SK-N-MC (cell line): ENCODE results near the gene GTF2IRD1.
"Not testable (repeated sequence)": the region's sequence is repeated elsewhere in the genome, so short reads cannot be mapped to it uniquely, and the experiment has no call there.

ENCODE experiments used
- DNase-seq: peaks from one replicate; pipeline ENCODE4 v3.0.0-alpha.2; 2011; ENCODE audit warnings: low read depth, low spot score
- H3K27ac ChIP-seq: fragments of 200-600 bp; sonication (generic); 2 replicates; pipeline ENCODE4 v1.5.1; 2016; ENCODE audit warnings: mixed run types
- H3K36me3 ChIP-seq: fragments of 200-600 bp; sonication (generic); 2 replicates; pipeline ENCODE4 v1.6.1; 2017; ENCODE audit warnings: antibody characterized with exemption, low read length, mixed read lengths; ENCODE audit not compliant: insufficient read depth
- H3K4me3 ChIP-seq: fragments of 200-600 bp; sonication (generic); 2 replicates; pipeline ENCODE4 v1.5.1; 2016
- H3K9ac ChIP-seq: fragments of 200-600 bp; sonication (generic); 2 replicates; pipeline ENCODE4 v1.8.0; 2017; ENCODE audit warnings: mixed run types, mixed read lengths; ENCODE audit not compliant: insufficient read length
- H3K9me3 ChIP-seq: fragments of 200-600 bp; sonication (generic); 2 replicates; pipeline ENCODE4 v1.6.1; 2017; ENCODE audit warnings: low read depth, mild to moderate bottlenecking, antibody characterized with exemption, low read length, moderate library complexity, mixed read lengths
- EZH2 ChIP-seq: fragments of 200-600 bp; sonication (generic); IDR thresholded peaks from one replicate; pipeline ENCODE4 v1.6.1; 2017; ENCODE audit warnings: antibody characterized with exemption
- FOXP2 ChIP-seq: optimal IDR thresholded peaks from 2 replicates; pipeline ENCODE3; 2011; ENCODE audit warnings: mild to moderate bottlenecking, moderate library complexity; ENCODE audit not compliant: insufficient read depth; ENCODE audit errors: extremely low read length, control extremely low read depth
- POLR2AphosphoS5 ChIP-seq: IDR thresholded peaks from 2 replicates; pipeline ENCODE4 v1.6.1; 2012; ENCODE audit warnings: mild to moderate bottlenecking, low read depth, low read length, borderline replicate concordance

The GTF2IRD1 gene

GRCh38 chr7:74506325-74506724, 52.6 kb downstream of the GTF2IRD1 start:
- H3K9ac ChIP-seq, result no peak overlapping the region
- H3K9me3 ChIP-seq, result no peaks in the 10 kb centered on the region
- TF ChIP-seq FOXP2, result no peak
- no peak for TF ChIP-seq POLR2AphosphoS5
- no peak for TF ChIP-seq EZH2
- no peak overlapping the region for H3K4me3 ChIP-seq
- peaks cover 22% of the 10 kb centered on the region; the same call in 1 of the 2 replicates for H3K36me3 ChIP-seq
- no peak for DNase-seq
- H3K27ac ChIP-seq, result no peak overlapping the region

DNA sequence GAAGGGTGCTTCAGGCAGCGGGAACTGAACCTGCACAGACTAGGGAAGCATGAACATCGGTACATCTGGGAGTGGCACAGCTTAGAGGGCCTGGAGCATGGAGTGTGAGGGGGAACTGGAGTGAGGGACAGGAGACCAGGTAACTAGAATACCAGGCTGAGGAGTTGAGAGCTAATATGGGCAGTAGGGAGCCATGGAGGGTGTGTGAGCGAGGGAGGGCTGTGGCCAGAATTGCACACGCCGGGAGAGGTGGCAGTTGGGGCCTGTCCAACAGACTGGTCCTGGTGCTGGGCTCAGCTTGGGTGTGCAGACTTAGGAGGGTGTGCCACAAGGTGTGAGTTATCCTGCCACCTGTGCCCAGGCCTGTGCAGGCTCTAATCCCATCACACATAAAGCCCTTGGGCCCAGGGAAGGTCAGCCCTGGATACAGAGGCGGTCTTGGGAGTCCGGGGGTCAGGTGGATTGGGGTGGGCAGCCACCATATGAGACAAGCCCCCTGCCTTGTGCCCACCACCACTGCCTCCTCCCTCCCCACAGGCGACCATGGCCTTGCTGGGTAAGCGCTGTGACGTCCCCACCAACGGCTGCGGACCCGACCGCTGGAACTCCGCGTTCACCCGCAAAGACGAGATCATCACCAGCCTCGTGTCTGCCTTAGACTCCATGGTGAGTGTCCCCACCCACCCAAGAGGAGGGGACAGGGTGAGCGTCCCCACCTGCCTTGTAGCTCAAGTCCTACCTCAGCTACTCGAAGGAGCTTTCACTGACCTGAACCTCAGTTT, 54.0 kb downstream of the GTF2IRD1 start:
- Histone ChIP-seq H3K36me3 (peaks cover 33% of the 10 kb centered on the region; the same call in 1 of the 2 replicates), H3K9ac (no peak overlapping the region), H3K4me3 (no peak overlapping the region), H3K27ac (no peak overlapping the region), H3K9me3 (no peaks in the 10 kb centered on the region)
- TF ChIP-seq POLR2AphosphoS5, result no peak
- TF ChIP-seq EZH2, result no peak
- TF ChIP-seq FOXP2, result no peak
- no peak for DNase-seq

GRCh38 chr7:74509453-74509852, 55.7 kb downstream of the GTF2IRD1 start:
- H3K9ac ChIP-seq, H3K27ac ChIP-seq, H3K4me3 ChIP-seq, H3K9me3 ChIP-seq, DNase-seq: not testable (repeated sequence)
- peaks cover 44% of the 10 kb centered on the region; the same call in 1 of the 2 replicates for H3K36me3 ChIP-seq

DNA sequence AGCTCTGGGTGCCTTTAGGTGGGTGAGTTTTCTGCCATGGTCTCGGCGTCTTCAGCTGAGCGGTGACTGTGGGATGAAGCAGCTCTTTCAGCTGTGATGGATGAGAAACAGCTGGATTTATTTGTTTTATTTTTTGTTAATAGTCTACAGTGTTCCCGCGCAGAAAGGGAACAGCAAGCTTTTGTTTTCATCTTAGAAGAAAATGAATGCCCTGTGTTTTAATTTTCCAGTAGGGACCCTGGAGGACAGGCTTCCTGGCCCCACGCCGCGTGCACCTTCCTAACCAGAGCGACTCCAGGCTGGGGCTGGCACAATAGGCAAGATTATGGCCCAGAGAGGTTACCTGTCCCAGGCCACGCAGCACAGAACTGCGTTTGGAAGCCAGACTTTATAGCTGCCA, 57.6 kb downstream of the GTF2IRD1 start:
- no peak overlapping the region for H3K4me3 ChIP-seq
- H3K27ac ChIP-seq, result no peak overlapping the region
- DNase-seq, result no peak
- no peak overlapping the region for H3K9ac ChIP-seq
- H3K36me3 ChIP-seq, result peaks cover 56% of the 10 kb centered on the region
- TF ChIP-seq POLR2AphosphoS5 (no peak), FOXP2 (no peak), EZH2 (no peak)
- H3K9me3 ChIP-seq, result no peaks in the 10 kb centered on the region

GRCh38 chr7:74512762-74513161, 59.1 kb downstream of the GTF2IRD1 start:
- Histone ChIP-seq H3K4me3 (no peak overlapping the region), H3K9me3 (no peaks in the 10 kb centered on the region), H3K27ac (no peak overlapping the region), H3K9ac (no peak overlapping the region), H3K36me3 (peaks cover 63% of the 10 kb centered on the region)
- DNase-seq, result no peak
- TF ChIP-seq FOXP2 (no peak), EZH2 (no peak)

DNA sequence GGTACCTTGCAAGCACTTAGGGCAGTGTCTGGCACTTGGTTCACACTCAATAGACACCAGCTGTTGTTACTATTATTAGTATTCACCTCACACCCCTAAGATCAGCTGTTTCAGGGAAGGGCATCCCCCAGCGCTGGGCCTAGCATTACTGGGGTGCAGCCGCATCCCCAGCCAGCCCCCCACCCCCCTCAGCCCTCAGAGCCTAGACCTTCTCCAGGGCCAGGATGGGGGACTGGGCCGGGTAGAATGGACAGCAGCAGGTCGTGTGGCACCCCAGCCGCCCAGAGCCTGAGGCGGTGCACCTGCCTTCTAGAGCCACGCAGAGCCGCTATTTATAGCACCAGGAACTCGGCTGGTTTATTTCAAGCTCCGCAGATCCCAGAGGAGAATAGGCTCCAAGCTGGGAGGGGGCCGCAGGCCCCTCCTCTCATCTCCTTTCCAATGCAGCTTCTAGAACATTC, 60.5 kb downstream of the GTF2IRD1 start:
- no peak for DNase-seq
- no peaks in the 10 kb centered on the region for H3K9me3 ChIP-seq
- no peak overlapping the region for H3K9ac ChIP-seq
- H3K27ac ChIP-seq, result no peak overlapping the region
- H3K4me3 ChIP-seq, result no peak overlapping the region
- TF ChIP-seq EZH2 (no peak), POLR2AphosphoS5 (no peak), FOXP2 (no peak)
- peaks cover 73% of the 10 kb centered on the region for H3K36me3 ChIP-seq

DNA sequence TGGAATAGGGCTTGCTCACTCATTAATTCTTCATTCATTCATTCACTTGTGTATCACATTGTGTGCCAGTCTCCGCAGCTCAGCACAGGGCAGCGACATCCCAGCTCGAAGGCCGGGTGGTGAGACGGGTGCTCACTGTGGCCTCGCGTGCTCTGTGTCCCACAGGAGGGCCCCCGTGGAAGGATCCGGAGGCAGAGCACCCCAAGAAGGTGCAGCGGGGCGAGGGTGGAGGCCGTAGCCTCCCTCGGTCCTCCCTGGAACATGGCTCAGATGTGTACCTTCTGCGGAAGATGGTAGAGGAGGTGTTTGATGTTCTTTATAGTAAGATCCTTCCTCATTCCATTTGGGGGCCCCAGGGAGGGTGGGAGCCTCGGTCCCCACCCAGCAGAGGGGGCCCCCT, 61.6 kb downstream of the GTF2IRD1 start:
- Histone ChIP-seq H3K36me3 (peaks cover 84% of the 10 kb centered on the region), H3K9me3 (no peaks in the 10 kb centered on the region)

DNA sequence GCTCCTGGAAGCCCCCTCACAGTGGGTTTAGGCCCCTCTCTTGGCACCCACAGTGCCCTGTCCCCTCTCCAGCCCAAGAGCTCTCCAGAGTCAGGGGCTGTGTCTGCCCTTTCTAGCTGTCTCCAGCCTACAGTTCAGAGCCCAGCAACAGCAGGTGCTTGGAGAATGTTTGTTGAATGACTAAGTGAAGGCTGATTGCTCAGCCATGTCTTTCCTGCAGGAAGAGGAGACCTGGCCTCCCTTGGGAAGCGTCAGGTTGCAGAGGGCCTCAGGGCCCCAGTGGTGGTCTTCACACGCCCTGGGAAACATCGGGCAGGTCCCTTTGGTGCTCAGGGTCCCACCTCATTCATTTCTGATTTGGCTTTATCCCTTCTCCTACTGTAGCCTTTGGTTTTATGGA, 62.5 kb downstream of the GTF2IRD1 start:
- no peak for DNase-seq
- H3K27ac ChIP-seq, result no peak overlapping the region
- TF ChIP-seq POLR2AphosphoS5, result no peak
- TF ChIP-seq EZH2, result no peak
- TF ChIP-seq FOXP2, result no peak
- peaks cover 85% of the 10 kb centered on the region for H3K36me3 ChIP-seq
- H3K9ac ChIP-seq, result no peak overlapping the region
- H3K9me3 ChIP-seq, result no peaks in the 10 kb centered on the region; the same call in 1 of the 2 replicates
- no peak overlapping the region for H3K4me3 ChIP-seq

More for the DNA sequence above, 61.6 kb downstream of the GTF2IRD1 start:
- Histone ChIP-seq H3K9ac (no peak overlapping the region), H3K27ac (no peak overlapping the region), H3K4me3 (no peak overlapping the region)
- TF ChIP-seq POLR2AphosphoS5 (no peak), FOXP2 (no peak), EZH2 (no peak)
- no peak for DNase-seq

DNA sequence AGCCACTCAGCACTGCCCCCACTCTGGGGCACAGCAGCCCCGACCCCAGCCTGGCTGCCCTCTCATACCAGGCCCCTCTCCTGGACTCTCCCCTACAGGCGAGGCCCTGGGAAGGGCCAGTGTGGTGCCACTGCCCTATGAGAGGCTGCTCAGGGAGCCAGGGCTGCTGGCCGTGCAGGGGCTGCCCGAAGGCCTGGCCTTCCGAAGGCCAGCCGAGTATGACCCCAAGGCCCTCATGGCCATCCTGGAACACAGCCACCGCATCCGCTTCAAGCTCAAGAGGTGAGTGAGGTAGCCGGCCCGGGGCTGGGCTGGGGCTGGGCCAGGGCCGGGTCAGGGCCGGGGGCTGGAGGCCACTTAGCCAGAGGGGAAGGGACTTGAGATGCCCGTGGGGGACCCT, 64.3 kb downstream of the GTF2IRD1 start:
- H3K36me3 ChIP-seq, result peaks cover 86% of the 10 kb centered on the region
- TF ChIP-seq FOXP2 (no peak), POLR2AphosphoS5 (no peak), EZH2 (no peak)
- H3K27ac ChIP-seq, result no peak overlapping the region
- H3K9ac ChIP-seq, result no peak overlapping the region
- DNase-seq, result no peak
- H3K9me3 ChIP-seq, result no peaks in the 10 kb centered on the region; the same call in 1 of the 2 replicates
- H3K4me3 ChIP-seq, result no peak overlapping the region
